Testis (tissue), 2 donors: ENCODE data around the gene CCDC178.

Experiments used
- POLR2A ChIP-seq: fragments of 450-650 bp; IDR thresholded peaks from one replicate; pipeline ENCODE4 v1.6.1; 2017; ENCODE audit warnings: antibody characterized with exemption, mild to moderate bottlenecking, moderate library complexity
- TF ChIP-seq, protein P1 (sequence below), 3 experiments: fragments of 450-650 bp in 2 of 3; fragments of 200-600 bp in 1 of 3; sonication (generic) in 1 of 3; IDR thresholded peaks; one replicate each; pipeline ENCODE4 v1.5.1; 2016 to 2019; ENCODE audit warnings: antibody characterized with exemption in 3 of 3, mild to moderate bottlenecking in 2 of 3, moderate library complexity in 1 of 3

GRCh38 chr18:33184175-33184574 is 256.3 kb downstream of the CCDC178 start:
- no peak for TF ChIP-seq POLR2A
- TF ChIP-seq, protein P1, sequence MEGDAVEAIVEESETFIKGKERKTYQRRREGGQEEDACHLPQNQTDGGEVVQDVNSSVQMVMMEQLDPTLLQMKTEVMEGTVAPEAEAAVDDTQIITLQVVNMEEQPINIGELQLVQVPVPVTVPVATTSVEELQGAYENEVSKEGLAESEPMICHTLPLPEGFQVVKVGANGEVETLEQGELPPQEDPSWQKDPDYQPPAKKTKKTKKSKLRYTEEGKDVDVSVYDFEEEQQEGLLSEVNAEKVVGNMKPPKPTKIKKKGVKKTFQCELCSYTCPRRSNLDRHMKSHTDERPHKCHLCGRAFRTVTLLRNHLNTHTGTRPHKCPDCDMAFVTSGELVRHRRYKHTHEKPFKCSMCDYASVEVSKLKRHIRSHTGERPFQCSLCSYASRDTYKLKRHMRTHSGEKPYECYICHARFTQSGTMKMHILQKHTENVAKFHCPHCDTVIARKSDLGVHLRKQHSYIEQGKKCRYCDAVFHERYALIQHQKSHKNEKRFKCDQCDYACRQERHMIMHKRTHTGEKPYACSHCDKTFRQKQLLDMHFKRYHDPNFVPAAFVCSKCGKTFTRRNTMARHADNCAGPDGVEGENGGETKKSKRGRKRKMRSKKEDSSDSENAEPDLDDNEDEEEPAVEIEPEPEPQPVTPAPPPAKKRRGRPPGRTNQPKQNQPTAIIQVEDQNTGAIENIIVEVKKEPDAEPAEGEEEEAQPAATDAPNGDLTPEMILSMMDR (IDR thresholded peaks at IDR 0.05) = no peak
